Muscle layer of colon (tissue), 2 donors: Measurements from ENCODE around the gene RAB3A.

Experiments
- H3K27ac ChIP-seq: one replicate; pipeline ENCODE4 v1.7.0; 2013; ENCODE audit warnings: low read depth, mild to moderate bottlenecking, low read length, moderate library complexity
- H3K27me3 ChIP-seq, 2 donors: one replicate each; pipeline ENCODE4 v1.7.0; 2013; ENCODE audit warnings: low read length in 2 of 2, mild to moderate bottlenecking in 2 of 2; ENCODE audit not compliant: insufficient read depth in 2 of 2, control insufficient read depth in 1 of 2
- H3K36me3 ChIP-seq: one replicate; pipeline ENCODE4 v1.7.0; 2013; ENCODE audit warnings: mild to moderate bottlenecking, low read length; ENCODE audit not compliant: insufficient read depth
- H3K4me1 ChIP-seq: one replicate; pipeline ENCODE4 v1.7.0; 2013; ENCODE audit warnings: mild to moderate bottlenecking, low read length; ENCODE audit not compliant: insufficient read depth
- H3K4me3 ChIP-seq, 2 donors: one replicate each; pipeline ENCODE4 v1.7.0; 2013; ENCODE audit warnings: low read length in 2 of 2, low read depth in 1 of 2, mild to moderate bottlenecking in 1 of 2, moderate library complexity in 1 of 2
- H3K9ac ChIP-seq: one replicate; pipeline ENCODE4 v1.7.0; 2013; ENCODE audit warnings: low read length
- H3K9me3 ChIP-seq: one replicate; pipeline ENCODE4 v1.7.0; 2013; ENCODE audit warnings: mild to moderate bottlenecking, low read length
- donor health status: abdominal sarcoma.
- donor health status: Adenocarcinoma of cecum.

The RAB3A gene

DNA sequence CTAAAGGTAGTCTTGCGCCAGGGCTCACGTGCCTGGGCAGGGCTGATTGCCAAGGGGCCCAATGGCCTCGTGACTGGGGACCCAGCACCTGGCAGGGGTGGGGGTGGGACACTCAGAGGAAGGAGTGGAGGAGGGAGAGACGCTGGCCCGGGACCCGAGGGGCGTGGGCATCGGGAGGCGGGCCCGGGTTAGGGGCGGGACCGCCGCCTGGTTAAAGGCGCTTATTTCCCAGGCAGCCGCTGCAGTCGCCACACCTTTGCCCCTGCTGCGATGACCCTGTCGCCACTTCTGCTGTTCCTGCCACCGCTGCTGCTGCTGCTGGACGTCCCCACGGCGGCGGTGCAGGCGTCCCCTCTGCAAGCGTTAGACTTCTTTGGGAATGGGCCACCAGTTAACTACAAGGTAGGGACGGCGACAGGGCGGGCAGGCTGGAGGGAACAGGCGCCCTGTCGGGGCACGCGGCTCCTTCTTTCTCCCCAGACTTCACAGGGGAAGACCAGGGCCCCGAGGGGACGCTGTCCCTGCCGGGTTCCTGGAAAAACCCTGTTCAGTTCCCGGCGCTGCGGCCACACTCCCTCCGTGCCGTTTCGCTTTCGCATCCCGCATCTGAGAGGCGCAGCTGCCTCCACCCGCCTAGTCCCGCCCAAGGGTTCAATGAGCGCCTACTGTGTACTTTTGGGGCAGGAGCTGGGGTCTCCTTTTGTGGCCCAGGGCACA is 30.1 kb downstream of the RAB3A start, which contains the start of gene IFI30:
TSS of gene IFI30 (plus strand) at position 242 of the 717 bp plus-strand sequence. CDS start at position 271, 29 bp downstream.
- peak within 1 kb of the TSS; percentile 42 for H3K9ac ChIP-seq
- H3K36me3 ChIP-seq = peaks cover 4% of the 10 kb centered on the region
- peaks cover 9% of the 10 kb centered on the region for H3K4me1 ChIP-seq
- no peaks in the 10 kb centered on the region for H3K27me3 ChIP-seq
- H3K9me3 ChIP-seq = no peaks in the 10 kb centered on the region
- peak within 1 kb of the TSS; percentile 75 for H3K27ac ChIP-seq
- peak within 1 kb of the TSS; percentile 73 to 80 for H3K4me3 ChIP-seq

GRCh38 chr19:18173054-18173571 is 30.7 kb downstream of the RAB3A start:
- peak overlapping the region; percentile 27 for H3K9ac ChIP-seq
- peaks cover 9% of the 10 kb centered on the region for H3K4me1 ChIP-seq
- no peaks in the 10 kb centered on the region for H3K27me3 ChIP-seq
- H3K9me3 ChIP-seq = no peaks in the 10 kb centered on the region
- H3K4me3 ChIP-seq = peak overlapping the region; percentile 73 to 80
- H3K36me3 ChIP-seq = peaks cover 10% of the 10 kb centered on the region
- H3K27ac ChIP-seq = peak overlapping the region; percentile 75

GRCh38 chr19:18172331-18173053 is 31.4 kb downstream of the RAB3A start:
- peaks cover 9% of the 10 kb centered on the region for H3K4me1 ChIP-seq
- no peak overlapping the region for H3K9ac ChIP-seq
- H3K4me3 ChIP-seq = no peak overlapping the region
- H3K9me3 ChIP-seq = no peaks in the 10 kb centered on the region
- H3K27ac ChIP-seq = peak overlapping the region; percentile 57
- no peaks in the 10 kb centered on the region for H3K27me3 ChIP-seq
- H3K36me3 ChIP-seq = peaks cover 15% of the 10 kb centered on the region

DNA sequence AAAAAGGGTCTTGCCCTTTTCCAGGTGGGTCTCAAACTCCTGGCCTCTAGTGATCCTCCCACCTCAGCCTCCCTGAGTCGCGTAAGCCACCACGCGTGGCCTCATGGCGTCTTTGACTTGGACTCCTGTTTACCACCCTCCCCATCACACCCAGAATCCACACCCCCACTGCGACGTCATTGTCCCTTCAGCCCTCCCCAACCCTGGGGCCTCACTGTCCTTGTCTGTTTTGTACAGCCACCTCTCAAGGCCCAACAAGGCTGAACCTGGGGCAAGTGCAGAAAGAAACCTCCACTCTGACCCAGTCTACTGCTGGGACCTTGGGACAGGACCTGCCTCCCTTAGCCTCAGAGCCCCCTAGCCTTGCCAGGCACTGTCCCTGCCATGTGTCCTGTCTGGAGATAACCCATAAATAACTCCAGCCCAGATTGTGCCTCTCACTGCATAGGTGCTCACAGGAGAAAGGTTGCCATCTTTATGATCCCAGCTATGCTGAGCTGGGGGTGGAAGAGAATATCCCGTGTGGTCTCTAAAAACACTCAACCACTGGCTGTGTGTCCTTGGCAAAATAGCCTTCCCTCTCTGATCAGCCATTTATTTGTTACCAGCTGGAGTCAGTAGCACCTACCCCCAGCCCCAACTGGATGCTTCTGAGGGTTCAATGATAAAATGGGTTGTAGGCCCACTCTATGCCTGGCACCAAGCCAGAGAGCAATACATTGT is 32.1 kb downstream of the RAB3A start:
- Histone ChIP-seq H3K4me1 (peaks cover 9% of the 10 kb centered on the region), H3K9me3 (no peaks in the 10 kb centered on the region), H3K4me3 (no peak overlapping the region), H3K27me3 (no peaks in the 10 kb centered on the region), H3K27ac (no peak overlapping the region), H3K36me3 (peaks cover 21% of the 10 kb centered on the region), H3K9ac (no peak overlapping the region)

DNA sequence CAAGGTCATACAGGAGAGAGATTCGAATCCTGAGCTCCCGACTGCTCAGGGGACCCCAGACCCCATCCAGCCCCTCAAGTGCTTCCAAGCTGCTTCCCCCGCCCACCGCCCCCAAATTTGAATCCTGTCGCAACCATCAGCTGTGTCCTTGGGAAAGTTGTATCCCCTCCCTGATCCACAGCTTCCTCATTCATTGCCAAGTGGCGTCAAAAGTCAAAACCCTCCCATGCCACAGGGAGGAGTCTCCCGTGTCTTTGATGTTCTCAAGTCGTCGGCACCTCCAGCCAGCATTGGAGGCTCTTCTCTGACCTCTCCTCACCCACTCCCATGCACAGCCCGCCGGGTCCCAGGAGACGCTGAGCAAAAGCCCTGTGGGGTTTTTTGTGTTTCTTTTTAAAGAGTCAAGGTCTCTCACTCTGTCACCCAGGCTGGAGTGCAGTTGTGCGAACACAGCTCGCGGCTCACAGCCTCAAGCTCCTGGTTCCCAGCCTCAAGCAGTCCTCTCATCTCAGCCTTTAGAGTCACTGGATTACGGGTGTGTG is 33.1 kb downstream of the RAB3A start:
- Histone ChIP-seq H3K27ac (no peak overlapping the region), H3K36me3 (peaks cover 30% of the 10 kb centered on the region), H3K9me3 (no peaks in the 10 kb centered on the region), H3K9ac (no peak overlapping the region), H3K4me3 (no peak overlapping the region), H3K27me3 (no peaks in the 10 kb centered on the region), H3K4me1 (peaks cover 9% of the 10 kb centered on the region)

DNA sequence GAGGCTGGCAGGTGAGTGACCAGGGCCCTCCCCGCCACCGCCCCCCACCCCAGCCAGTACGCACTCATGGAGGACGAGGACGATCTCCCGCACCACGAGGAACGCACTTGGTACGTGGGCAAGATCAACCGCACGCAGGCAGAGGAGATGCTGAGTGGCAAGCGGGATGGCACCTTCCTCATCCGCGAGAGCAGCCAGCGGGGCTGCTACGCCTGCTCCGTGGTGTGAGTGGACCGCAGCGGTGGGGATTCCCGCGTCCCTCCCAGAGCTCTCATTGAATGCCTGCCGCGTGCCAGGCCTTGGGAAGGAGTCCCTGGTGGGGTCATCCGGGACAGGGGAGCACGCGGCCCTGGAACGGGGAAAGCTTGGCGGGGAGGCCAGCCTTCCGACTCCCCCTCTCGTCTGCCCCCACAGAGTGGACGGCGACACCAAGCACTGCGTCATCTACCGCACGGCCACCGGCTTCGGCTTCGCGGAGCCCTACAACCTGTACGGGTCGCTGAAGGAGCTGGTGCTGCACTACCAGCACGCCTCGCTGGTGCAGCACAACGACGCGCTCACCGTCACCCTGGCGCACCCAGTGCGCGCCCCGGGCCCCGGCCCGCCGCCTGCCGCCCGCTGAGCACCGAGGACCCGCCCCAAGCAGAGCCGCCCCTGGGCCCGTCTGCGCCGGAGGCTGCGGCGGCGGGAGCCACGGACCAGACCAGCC is 35.0 kb downstream of the RAB3A start:
- Histone ChIP-seq H3K36me3 (peaks cover 33% of the 10 kb centered on the region), H3K27me3 (no peaks in the 10 kb centered on the region), H3K9me3 (no peaks in the 10 kb centered on the region), H3K9ac (no peak overlapping the region), H3K4me3 (no peak overlapping the region), H3K4me1 (peaks cover 4% of the 10 kb centered on the region), H3K27ac (no peak overlapping the region)

- no peak overlapping the region for H3K27ac ChIP-seq
- H3K36me3 ChIP-seq = peaks cover 40% of the 10 kb centered on the region
- H3K9me3 ChIP-seq = no peaks in the 10 kb centered on the region
- H3K9ac ChIP-seq = no peak overlapping the region
- H3K27me3 ChIP-seq = no peaks in the 10 kb centered on the region
- H3K4me1 ChIP-seq = no peaks in the 10 kb centered on the region
- H3K4me3 ChIP-seq = no peak overlapping the region
Measured at GRCh38 chr19:18167975-18168645, 35.7 kb downstream of the RAB3A start.

DNA sequence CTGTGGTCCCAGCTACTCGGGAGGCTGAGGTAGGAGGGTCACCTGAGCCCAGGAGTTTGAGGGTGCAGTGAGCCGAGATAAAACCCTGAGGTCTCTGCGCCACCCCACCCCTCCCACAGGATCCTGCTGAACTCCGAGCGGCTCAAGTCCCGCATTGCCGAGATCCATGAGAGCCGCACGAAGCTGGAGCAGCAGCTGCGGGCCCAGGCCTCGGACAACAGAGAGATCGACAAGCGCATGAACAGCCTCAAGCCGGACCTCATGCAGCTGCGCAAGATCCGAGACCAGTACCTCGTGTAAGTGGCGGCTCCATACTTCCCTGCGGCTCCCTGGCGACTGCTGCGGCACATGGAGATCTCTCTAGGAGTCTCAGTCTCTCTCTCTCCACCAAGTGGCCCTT is 36.8 kb downstream of the RAB3A start:
- Histone ChIP-seq H3K27me3 (no peaks in the 10 kb centered on the region), H3K36me3 (peaks cover 51% of the 10 kb centered on the region), H3K4me1 (no peaks in the 10 kb centered on the region), H3K9ac (no peak overlapping the region), H3K27ac (no peak overlapping the region), H3K4me3 (no peak overlapping the region), H3K9me3 (no peaks in the 10 kb centered on the region)

DNA sequence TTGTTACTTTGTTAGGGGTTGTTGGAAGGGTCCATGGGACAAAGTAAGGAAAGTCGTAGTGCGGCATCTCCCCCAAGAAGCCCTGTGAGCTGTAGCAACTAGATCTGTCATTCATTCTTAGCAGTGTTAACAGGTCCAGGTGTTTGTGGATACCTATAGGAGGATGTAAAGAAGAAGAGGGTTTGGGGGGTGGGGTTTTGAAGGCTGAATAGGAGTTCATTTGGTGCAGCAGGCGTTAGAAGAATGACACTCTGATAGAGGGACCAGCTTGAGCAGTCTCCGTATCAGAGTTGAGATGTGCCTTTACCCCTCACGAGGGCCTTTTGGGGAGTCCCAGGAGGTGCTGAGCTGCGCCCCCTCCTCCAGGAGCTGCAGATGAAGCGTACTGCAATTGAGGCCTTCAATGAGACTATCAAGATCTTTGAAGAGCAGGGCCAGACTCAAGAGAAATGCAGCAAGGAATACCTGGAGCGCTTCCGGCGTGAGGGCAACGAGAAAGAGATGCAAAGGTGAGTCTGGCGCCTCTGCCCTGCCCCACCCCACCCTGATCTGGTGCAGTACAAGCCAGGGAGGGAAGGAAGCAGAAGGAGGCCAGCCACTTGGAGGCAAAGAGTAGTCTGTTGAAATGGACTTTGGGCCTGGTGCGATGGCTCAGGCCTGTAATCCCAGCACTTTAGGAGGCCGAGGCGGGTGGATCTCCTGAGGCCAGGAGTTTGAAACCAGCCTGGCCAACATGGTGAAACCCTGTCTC is 37.9 kb downstream of the RAB3A start:
- Histone ChIP-seq H3K9me3 (no peaks in the 10 kb centered on the region), H3K27ac (no peak overlapping the region), H3K4me3 (no peak overlapping the region), H3K27me3 (no peaks in the 10 kb centered on the region), H3K4me1 (peaks cover 6% of the 10 kb centered on the region), H3K9ac (no peak overlapping the region), H3K36me3 (peaks cover 54% of the 10 kb centered on the region)

DNA sequence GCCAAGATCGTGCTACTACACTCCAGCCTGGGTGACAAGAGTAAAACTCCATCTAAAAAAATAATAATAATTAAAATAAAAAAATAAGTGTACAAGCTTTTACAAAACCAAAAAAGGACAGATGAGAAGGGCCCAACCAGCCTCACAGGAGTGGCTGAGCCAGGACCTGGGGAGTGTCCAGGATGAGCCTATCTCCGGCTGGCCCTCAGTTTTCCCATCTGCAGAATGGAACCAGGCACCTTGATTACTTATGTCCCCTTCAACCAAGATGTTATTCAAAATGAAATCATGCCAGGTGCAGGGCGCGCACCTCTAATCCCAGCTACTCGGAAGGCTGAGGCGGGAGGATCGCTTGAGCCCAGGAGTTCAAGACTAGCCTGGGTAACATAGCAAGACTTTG is 39.8 kb downstream of the RAB3A start:
- Histone ChIP-seq H3K36me3 (peaks cover 49% of the 10 kb centered on the region), H3K9ac (no peak overlapping the region), H3K27me3 (no peaks in the 10 kb centered on the region), H3K9me3 (no peaks in the 10 kb centered on the region), H3K4me1 (peaks cover 13% of the 10 kb centered on the region), H3K27ac (no peak overlapping the region), H3K4me3 (no peak overlapping the region)
